GM12875 (cell line): ENCODE results near the gene ERGIC1.

Experiments used
- H3K4me3 ChIP-seq: one replicate; pipeline ENCODE4 v1.5.1; 2011; ENCODE audit warnings: low read depth, low read length, control low read depth
- TF ChIP-seq, protein P1 (sequence below): IDR thresholded peaks from 2 replicates; pipeline ENCODE4 v1.5.1; 2011; ENCODE audit warnings: low read depth, mild to moderate bottlenecking, control low read depth, inconsistent platforms, low read length, moderate library complexity, borderline replicate concordance; ENCODE audit not compliant: insufficient read depth

The ERGIC1 gene

DNA sequence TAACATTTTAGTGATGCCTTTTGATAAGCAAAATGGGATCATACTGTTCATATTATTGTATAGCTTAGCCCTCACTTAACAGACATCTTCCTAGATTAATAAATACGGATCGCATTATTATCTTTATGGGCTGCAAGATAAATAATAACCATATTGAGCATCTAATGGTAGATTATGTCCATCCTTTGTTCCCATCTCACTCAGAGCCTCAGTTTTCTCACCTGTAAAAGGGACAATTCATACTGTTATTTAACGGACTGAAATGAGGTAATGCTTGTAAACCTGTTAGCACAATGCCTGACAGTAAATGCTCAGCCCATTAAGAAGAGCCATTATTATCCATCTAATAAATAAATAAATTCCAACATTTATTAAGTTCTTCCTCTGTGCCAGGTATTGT, 122.2 kb downstream of the ERGIC1 start:
- no peak overlapping the region for H3K4me3 ChIP-seq
- TF ChIP-seq, protein P1, sequence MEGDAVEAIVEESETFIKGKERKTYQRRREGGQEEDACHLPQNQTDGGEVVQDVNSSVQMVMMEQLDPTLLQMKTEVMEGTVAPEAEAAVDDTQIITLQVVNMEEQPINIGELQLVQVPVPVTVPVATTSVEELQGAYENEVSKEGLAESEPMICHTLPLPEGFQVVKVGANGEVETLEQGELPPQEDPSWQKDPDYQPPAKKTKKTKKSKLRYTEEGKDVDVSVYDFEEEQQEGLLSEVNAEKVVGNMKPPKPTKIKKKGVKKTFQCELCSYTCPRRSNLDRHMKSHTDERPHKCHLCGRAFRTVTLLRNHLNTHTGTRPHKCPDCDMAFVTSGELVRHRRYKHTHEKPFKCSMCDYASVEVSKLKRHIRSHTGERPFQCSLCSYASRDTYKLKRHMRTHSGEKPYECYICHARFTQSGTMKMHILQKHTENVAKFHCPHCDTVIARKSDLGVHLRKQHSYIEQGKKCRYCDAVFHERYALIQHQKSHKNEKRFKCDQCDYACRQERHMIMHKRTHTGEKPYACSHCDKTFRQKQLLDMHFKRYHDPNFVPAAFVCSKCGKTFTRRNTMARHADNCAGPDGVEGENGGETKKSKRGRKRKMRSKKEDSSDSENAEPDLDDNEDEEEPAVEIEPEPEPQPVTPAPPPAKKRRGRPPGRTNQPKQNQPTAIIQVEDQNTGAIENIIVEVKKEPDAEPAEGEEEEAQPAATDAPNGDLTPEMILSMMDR, result no peak

DNA sequence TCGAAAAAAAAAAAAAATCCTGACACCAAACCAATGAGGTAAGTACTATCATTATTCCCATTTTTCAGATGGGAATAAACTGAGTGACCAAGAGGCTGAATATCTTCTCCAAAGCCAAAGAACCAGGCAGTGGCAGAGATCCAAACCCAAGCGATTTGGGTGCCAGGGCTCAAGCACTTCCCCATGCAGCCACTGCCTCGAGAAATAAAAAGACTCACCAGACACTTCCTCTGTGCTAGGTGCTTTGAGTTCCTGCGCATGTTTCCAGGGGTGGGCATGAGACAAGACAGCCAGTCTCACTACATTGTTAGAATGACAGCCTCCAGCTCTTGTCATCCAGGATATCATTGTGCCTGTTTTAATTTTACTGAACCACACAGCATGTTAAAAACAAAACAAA, 122.9 kb downstream of the ERGIC1 start:
- H3K4me3 ChIP-seq, result no peak overlapping the region
- TF ChIP-seq, protein P1, result no peak

GRCh38 chr5:172957458-172957857, 123.4 kb downstream of the ERGIC1 start:
- no peak overlapping the region for H3K4me3 ChIP-seq
- TF ChIP-seq, protein P1, result no peak

DNA sequence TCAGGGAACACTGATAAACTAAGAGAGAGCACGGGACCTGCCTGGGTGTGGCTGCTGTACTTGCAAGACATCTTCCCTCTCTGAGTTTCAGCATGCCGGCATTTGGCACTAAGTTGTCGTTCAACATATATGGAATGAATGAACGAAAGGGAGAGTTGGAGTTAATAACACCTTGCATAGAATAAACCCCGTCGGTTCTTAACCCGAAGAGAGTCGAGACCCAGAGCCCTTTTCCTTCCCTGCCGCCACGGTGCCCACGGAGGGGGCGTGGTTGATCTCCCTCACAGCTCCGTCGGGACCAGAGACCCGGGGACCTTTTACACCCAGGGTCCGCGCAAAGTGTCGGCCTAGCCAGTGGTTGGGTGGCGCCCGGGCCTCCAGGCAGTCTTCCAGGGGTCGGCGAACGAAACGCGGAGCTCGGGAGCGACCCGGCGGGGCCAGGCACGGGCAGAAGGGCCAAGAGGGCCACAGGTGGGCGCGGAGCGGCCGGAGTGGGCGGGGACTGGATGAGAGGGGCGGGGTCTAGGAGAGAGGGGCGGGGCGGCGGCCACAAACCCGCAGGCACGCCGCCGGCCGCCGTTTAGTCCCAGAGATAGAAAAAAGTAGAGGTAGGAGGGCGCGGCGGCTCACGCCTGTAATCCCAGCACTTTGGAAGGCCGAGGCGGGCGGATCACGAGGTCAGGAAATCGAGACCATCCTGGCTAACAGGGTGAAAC, 124.4 kb downstream of the ERGIC1 start:
- TF ChIP-seq, protein P1, result no peak

DNA sequence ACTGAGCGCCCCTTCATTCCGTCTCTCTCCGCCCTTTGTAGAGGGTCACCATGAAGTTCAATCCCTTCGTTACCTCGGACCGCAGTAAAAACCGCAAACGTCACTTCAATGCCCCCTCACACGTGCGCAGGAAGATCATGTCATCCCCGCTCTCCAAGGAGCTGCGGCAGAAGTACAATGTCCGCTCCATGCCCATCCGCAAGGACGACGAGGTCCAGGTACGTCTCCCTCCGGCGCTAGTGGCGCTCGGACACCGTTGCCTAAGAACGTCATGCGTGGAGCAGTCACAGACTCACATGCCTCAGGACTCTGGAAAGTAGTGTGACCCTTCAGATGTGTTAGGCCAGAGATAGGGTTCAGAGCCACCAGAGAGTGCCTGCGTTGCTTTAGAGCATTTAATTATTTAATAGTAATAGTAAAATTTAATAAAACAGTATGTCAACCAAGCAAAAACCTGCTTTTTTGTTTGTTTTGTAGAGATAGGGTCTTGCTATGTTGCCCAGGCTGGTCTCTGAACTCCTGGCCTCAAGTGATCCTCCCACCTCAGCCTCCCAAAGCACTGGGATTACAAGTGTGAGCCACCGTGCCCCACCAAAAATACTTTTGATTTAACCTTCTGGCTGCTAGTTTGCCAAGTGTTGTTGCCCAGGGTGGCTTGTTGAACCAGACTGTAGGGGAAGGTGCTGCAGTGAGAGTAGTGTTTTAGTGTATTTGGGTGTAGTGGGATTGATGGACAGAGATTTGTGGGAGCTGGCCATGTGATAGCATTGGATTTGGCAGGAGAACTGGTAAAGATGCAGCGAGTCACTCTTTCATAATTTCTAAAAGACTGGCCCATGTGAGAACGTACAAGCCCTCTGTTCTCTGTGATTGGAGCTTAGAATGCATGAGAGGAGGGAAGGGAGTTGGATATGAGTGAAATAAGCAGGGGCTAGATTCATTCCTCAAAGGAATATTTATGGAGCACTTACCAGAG, 126.1 kb downstream of the ERGIC1 start:
- peak overlapping the region; percentile 88 for H3K4me3 ChIP-seq
- TF ChIP-seq, protein P1, result no peak

More for the DNA sequence above, 124.4 kb downstream of the ERGIC1 start:
- H3K4me3 ChIP-seq, result peak overlapping the region; percentile 88

DNA sequence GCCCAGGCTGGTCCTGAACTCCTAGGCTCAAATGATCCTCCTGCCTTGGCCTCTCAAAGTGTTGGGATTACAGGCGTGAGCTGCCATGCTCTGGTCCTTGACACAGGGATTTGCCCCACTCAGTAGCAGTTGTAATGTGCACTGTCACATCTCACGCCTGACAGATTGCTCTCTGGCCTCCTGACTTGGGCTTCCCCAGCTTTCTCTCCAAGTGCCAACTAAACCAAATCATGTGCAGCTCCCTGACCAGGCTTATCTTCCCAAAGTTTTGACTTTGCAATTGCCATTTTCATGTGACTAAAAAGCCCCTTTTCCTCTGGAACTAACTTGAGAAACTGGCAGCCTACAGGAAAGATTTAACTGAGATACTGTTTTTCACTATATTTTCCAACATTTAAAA, 135.9 kb downstream of the ERGIC1 start:
- TF ChIP-seq, protein P1, result no peak
- no peak overlapping the region for H3K4me3 ChIP-seq

- H3K4me3 ChIP-seq, result no peak overlapping the region
- TF ChIP-seq, protein P1, result no peak
Measured at GRCh38 chr5:172971482-172971881, 137.4 kb downstream of the ERGIC1 start.
